Astrocyte (in vitro differentiated cells and primary cell): Measurements from ENCODE around the gene SYCE3.

Experiments used
- CTCF ChIP-seq: IDR thresholded peaks from 2 replicates; pipeline ENCODE4 v1.5.1; 2011; ENCODE audit warnings: low read depth, mild to moderate bottlenecking, inconsistent platforms, low read length, moderate library complexity; ENCODE audit not compliant: insufficient read depth
- EZH2 ChIP-seq: IDR thresholded peaks from 2 replicates; pipeline ENCODE4 v1.6.1; 2012; ENCODE audit warnings: mild to moderate bottlenecking, low read length, inconsistent platforms; ENCODE audit not compliant: insufficient read depth

- TF ChIP-seq EZH2, result no peak
- TF ChIP-seq CTCF, result no peak
Observed at GRCh38 chr22:50556703-50557102, 6.0 kb downstream of the SYCE3 start.
